Measurements from ENCODE around the gene SLC9A3. TPM values are rescaled to one million over a fixed set of nuclear protein-coding genes. Genes with fewer than 3 reads are reported as not detected.

The SLC9A3 gene
- total RNA-seq, 1 experiment from 2014 or later: 1.5 TPM

- POLR2A ChIA-PET: no interaction called here
- Histone ChIP-seq H3K9me2 (ENCODE audit: insufficient read depth) (no peaks in the 10 kb centered on the region), H3K4me2 (ENCODE audit: low read length) (no peak overlapping the region), H4K20me1 (ENCODE audit: insufficient read depth) (0 out of 2 replicates have a peak, but pooled peaks cover 3% of the 10 kb centered on the region), H3K79me2 (ENCODE audit: insufficient read depth, low read length) (peaks cover 52% of the 10 kb centered on the region), H3K4me3 (replicated peaks in 1 of 2; ENCODE audit: low read depth in 1 of 2, low read length in 2 of 2) (no peak overlapping the region), H3K4me1 (ENCODE audit: control insufficient read depth in 1 of 2, insufficient read depth in 2 of 2, low read length in 2 of 2) (peaks cover 12 to 30% of the 10 kb centered on the region in 2 experiments), H3K9ac (ENCODE audit: low read length) (no peak overlapping the region), H3K36me3 (ENCODE audit: control insufficient read depth in 1 of 2, insufficient read depth in 2 of 2, low read length in 2 of 2) (peaks cover 20 to 30% of the 10 kb centered on the region in 2 experiments; a peak in 3 of 4 replicates), H3K27ac (ENCODE audit: low read depth, low read length) (0 out of 2 replicates have a peak overlapping the region, but pooled peaks have one; percentile 5), H3K27me3 (ENCODE audit: insufficient read depth, low read length) (no peaks in the 10 kb centered on the region), H2AFZ (ENCODE audit: low read depth, low read length, poor library complexity, severe bottlenecking) (no peak overlapping the region), H3K9me3 (ENCODE audit: control insufficient read depth in 1 of 2, insufficient read depth in 1 of 2, low read depth in 1 of 2, low read length in 2 of 2) (no peaks in the 10 kb centered on the region)
- DNase-seq (ENCODE audit: low read depth, low spot score) (no peak), ATAC-seq (no peak)
- intact Hi-C loops (cut with micrococcal nuclease): loop anchor here (10.0 kb wide), 2 partner anchors 459 to 719 kb away; no protein-coding TSS in a partner anchor
- TF ChIP-seq CBX3 (IDR thresholded peaks at IDR 0.05; ENCODE audit: low read depth): no peak
- TF ChIP-seq ZNF274 (IDR thresholded peaks at IDR 0.05; ENCODE audit: low read depth, low read length): no peak
- RAD21 ChIA-PET (ENCODE audit: low non-redundant PET in 1 of 2, low total read pairs in 2 of 2, uncharacterized antibody in 2 of 2, unreplicated experiment in 2 of 2): no interaction called here
- CTCF ChIA-PET: interaction anchor here (0.7 to 2.0 kb wide), 4 partner anchors 27 to 158 kb away, joined by 3 to 9 read pairs (median 3); no protein-coding TSS in a partner anchor
- no TSS peak for BruUV-seq (replicated peaks)
These were observed 78.7 kb downstream of the SLC9A3 start for GRCh38 chr5:445591-445990.

- BruUV-seq (replicated peaks): no TSS peak
- POLR2A ChIA-PET: no interaction called here
- H3K27me3 ChIP-seq (ENCODE audit: insufficient read depth, low read length): no peaks in the 10 kb centered on the region
- RAD21 ChIA-PET (ENCODE audit: low non-redundant PET in 1 of 2, low total read pairs in 2 of 2, uncharacterized antibody in 2 of 2, unreplicated experiment in 2 of 2): no interaction called here
- peak overlapping the region; percentile 98 to 99 for H3K4me3 ChIP-seq (replicated peaks in 1 of 2; ENCODE audit: low read depth in 1 of 2, low read length in 2 of 2)
- H3K79me2 ChIP-seq (ENCODE audit: insufficient read depth, low read length): peaks cover 45% of the 10 kb centered on the region
- ATAC-seq (no peak), DNase-seq (ENCODE audit: low read depth, low spot score) (no peak)
- 0 out of 2 replicates have a peak, but pooled peaks cover 3% of the 10 kb centered on the region for H4K20me1 ChIP-seq (ENCODE audit: insufficient read depth)
- TF ChIP-seq MAX (IDR thresholded peaks at IDR 0.05): no peak
- no peak for TF ChIP-seq YY1 (IDR thresholded peaks at IDR 0.05; ENCODE audit: extremely low read depth, insufficient replicate concordance, low read depth, low read length)
- no peak for TF ChIP-seq ATF3 (IDR thresholded peaks at IDR 0.05)
- TF ChIP-seq EGR1 (IDR thresholded peaks at IDR 0.05; ENCODE audit: low read depth): no peak
- no peak for TF ChIP-seq CTCF (IDR thresholded peaks at IDR 0.05 in 2 of 3, conservative IDR thresholded peaks at IDR 0.05 in 1 of 3; ENCODE audit: borderline replicate concordance in 1 of 3, insufficient read depth in 1 of 3, low read depth in 2 of 3, low read length in 2 of 3)
- H3K4me2 ChIP-seq (ENCODE audit: low read length): peak overlapping the region; percentile 99
- H3K4me1 ChIP-seq (ENCODE audit: control insufficient read depth in 1 of 2, insufficient read depth in 2 of 2, low read length in 2 of 2): peaks cover 12 to 30% of the 10 kb centered on the region in 2 experiments
- no peaks in the 10 kb centered on the region for H3K9me2 ChIP-seq (ENCODE audit: insufficient read depth)
- intact Hi-C loops (cut with micrococcal nuclease): loop anchor here (10.0 kb wide), 2 partner anchors 461 to 721 kb away; no protein-coding TSS in a partner anchor
- peaks cover 15 to 19% of the 10 kb centered on the region in 2 experiments; a peak in 3 of 4 replicates for H3K36me3 ChIP-seq (ENCODE audit: control insufficient read depth in 1 of 2, insufficient read depth in 2 of 2, low read length in 2 of 2)
- H2AFZ ChIP-seq (ENCODE audit: low read depth, low read length, poor library complexity, severe bottlenecking): no peak overlapping the region
- no peak overlapping the region; the same call in 1 of the 2 replicates for H3K27ac ChIP-seq (ENCODE audit: low read depth, low read length)
- CTCF ChIA-PET: interaction anchor here (0.6 kb wide), 1 partner anchor 173 kb away, joined by 3 read pairs; no protein-coding TSS in a partner anchor
- H3K9ac ChIP-seq (ENCODE audit: low read length): peak overlapping the region; percentile 87
- H3K9me3 ChIP-seq (ENCODE audit: control insufficient read depth in 1 of 2, insufficient read depth in 1 of 2, low read depth in 1 of 2, low read length in 2 of 2): no peaks in the 10 kb centered on the region
These were observed 80.0 kb downstream of the SLC9A3 start for GRCh38 chr5:444226-444625.
